H1 (cell line): ENCODE measurements around the gene NTNG2. TPM values are rescaled to one million over a fixed set of nuclear protein-coding genes. Genes with fewer than 3 reads are reported as not detected.

Experiments used
- CBX8 ChIP-seq: fragments of 300-800, 300-1000 bp; sonication (generic); IDR thresholded peaks from 2 replicates; pipeline ENCODE4 v1.7.1; 2016; ENCODE audit warnings: low read depth, low read length, borderline replicate concordance
- CHD7 ChIP-seq: fragments of 300-600 bp; sonication (generic); IDR thresholded peaks from 2 replicates; pipeline ENCODE4 v1.7.1; 2012; ENCODE audit warnings: low read length, moderate library complexity, mild to moderate bottlenecking, inconsistent platforms; ENCODE audit not compliant: insufficient replicate concordance
- MAX ChIP-seq: IDR thresholded peaks from 2 replicates; pipeline ENCODE4 v1.6.1; 2012; ENCODE audit warnings: inconsistent platforms
- polyA plus RNA-seq, 7 experiments: library from polyadenylated mRNA; depleted of rRNA in 3 of 7; stranded (reverse) in 5 of 7; unstranded in 2 of 7; fragments of >200 nt in 5 of 7; fragments of 200-250 nt in 2 of 7; gene quantifications; 1 replicate in 5 of 7; 2 replicates in 1 of 7; 4 replicates in 1 of 7; pipeline versions ENCODE4 v1.2.1 to v1.2.3, GENCODE V29; 2011 to 2013; ENCODE audit warnings: missing spikeins in 2 of 7, mixed read lengths in 2 of 7
- total RNA-seq: library from RNA; stranded (reverse); fragmentation: NEBNext Ultra II Directional; extraction: Animal tissue kit (Norgen Biotek cat#: 25700); gene quantifications from 2 replicates; pipeline ENCODE4 v1.2.1, GENCODE V29; 2021

The NTNG2 gene
- total and polyA plus RNA-seq, 2 of the 8 experiments (the other 6 are each of a cell fraction or from before 2014, with no cell fraction given) = 1.4 to 1.5 TPM

GRCh38 chr9:132143359-132143758 lies 18.5 kb upstream of the NTNG2 start (continued):
- TF ChIP-seq CHD7 = no peak
- TF ChIP-seq CBX8 = no peak
- no peak for TF ChIP-seq MAX
